HCT116 (cell line): Measurements from ENCODE around the gene FBXW2. TPM values are rescaled to one million over a fixed set of nuclear protein-coding genes. Genes with fewer than 3 reads are reported as not detected.

Source experiments
- ATAC-seq: fragments of 200-7000 bp; cut with Tn5 transposase; 2 replicates; pipeline ENCODE4 v1.9.1; 2020; ENCODE audit warnings: mild to moderate bottlenecking, moderate library complexity
- BruUV-seq: library from RNA; stranded (reverse); fragments of 400-500 nt; replicated peaks from 2 replicates; lab custom pipeline; 2021; lab: Mats Ljungman, UMichigan
- CTCF ChIA-PET: fragments of 300-600 bp; sonication (Branson Sonifier 250); formaldehyde crosslinking; loops from one replicate; lab custom pipeline; 2021; ENCODE audit warnings: antibody characterized with exemption; lab: Charles Lee
- POLR2A ChIA-PET: fragments of 300-600, 350-600 bp; sonication (Branson Sonifier 250); formaldehyde crosslinking; loops from one replicate; lab custom pipeline; 2021; ENCODE audit warnings: antibody characterized with exemption; lab: Charles Lee
- RAD21 ChIA-PET, 2 experiments: fragments of 300-600 bp; sonication (Branson Sonifier 250); formaldehyde crosslinking; loops; one replicate each; lab custom pipeline; 2023; ENCODE audit warnings: low total read pairs in 2 of 2; ENCODE audit not compliant: uncharacterized antibody in 2 of 2, unreplicated experiment in 2 of 2, low non-redundant PET in 1 of 2; lab: Charles Lee
- DNase-seq: peaks from one replicate; pipeline ENCODE4 v3.0.0-alpha.2; 2010; ENCODE audit warnings: low read depth, low spot score
- H2AFZ ChIP-seq: fragments of 200-600 bp; shearing (Covaris generic), sonication (generic); 2 replicates; pipeline ENCODE4 v1.6.1; 2017; ENCODE audit warnings: low read depth, mixed run types, mixed read lengths, antibody characterized with exemption, low read length; ENCODE audit not compliant: poor library complexity, severe bottlenecking
- H3K27ac ChIP-seq: 2 replicates; pipeline ENCODE4 v1.5.1; 2012; ENCODE audit warnings: low read depth, low read length
- H3K27me3 ChIP-seq: fragments of 200-600 bp; sonication (generic); 2 replicates; pipeline ENCODE4 v1.6.1; 2016; ENCODE audit warnings: mixed run types, low read length, mixed read lengths; ENCODE audit not compliant: insufficient read depth
- H3K36me3 ChIP-seq, 2 experiments: fragments of 200-500 bp in 1 of 2; fragments of 200-600 bp in 1 of 2; sonication (Bioruptor generic) in 1 of 2; sonication (generic) in 1 of 2; 2 replicates each; pipeline versions ENCODE4 v1.5.1 to v1.6.1; 2014 to 2016; ENCODE audit warnings: low read length in 2 of 2, inconsistent platforms in 1 of 2, mixed read lengths in 1 of 2, mixed run types in 1 of 2; ENCODE audit not compliant: insufficient read depth in 2 of 2, control insufficient read depth in 1 of 2
- H3K4me1 ChIP-seq, 2 experiments: fragments of 200-600 bp in 1 of 2; sonication (generic) in 1 of 2; 2 replicates each; pipeline versions ENCODE4 v1.5.1 to v1.6.1; 2012 to 2017; ENCODE audit warnings: low read length in 2 of 2, inconsistent platforms in 1 of 2, mild to moderate bottlenecking in 1 of 2, mixed read lengths in 1 of 2, mixed run types in 1 of 2, moderate library complexity in 1 of 2; ENCODE audit not compliant: insufficient read depth in 2 of 2, control insufficient read depth in 1 of 2
- H3K4me2 ChIP-seq: fragments of 200-600 bp; sonication (generic); 2 replicates; pipeline ENCODE4 v1.6.1; 2017; ENCODE audit warnings: mixed run types, low read length, mixed read lengths
- H3K4me3 ChIP-seq, 2 experiments: fragments of 200-600 bp in 1 of 2; sonication (generic) in 1 of 2; replicated peaks in 1 of 2; 2 replicates each; pipeline ENCODE4 v1.5.1; 2011 to 2016; ENCODE audit warnings: low read length in 2 of 2, control low read depth in 1 of 2, low read depth in 1 of 2, mild to moderate bottlenecking in 1 of 2, mixed read lengths in 1 of 2, mixed run types in 1 of 2
- H3K79me2 ChIP-seq: fragments of 200-600 bp; sonication (generic); 2 replicates; pipeline ENCODE4 v1.6.1; 2017; ENCODE audit warnings: mild to moderate bottlenecking, mixed run types, low read length, moderate library complexity, mixed read lengths; ENCODE audit not compliant: insufficient read depth
- H3K9ac ChIP-seq: fragments of 200-600 bp; sonication (generic); 2 replicates; pipeline ENCODE4 v1.6.1; 2016; ENCODE audit warnings: low read length, mixed read lengths
- H3K9me2 ChIP-seq: fragments of 200-600 bp; sonication (generic), shearing (Covaris generic); 2 replicates; pipeline ENCODE4 v1.6.1; 2017; ENCODE audit warnings: mixed run types, mild to moderate bottlenecking, moderate library complexity; ENCODE audit not compliant: insufficient read depth
- H3K9me3 ChIP-seq, 2 experiments: fragments of 200-500 bp in 1 of 2; fragments of 200-600 bp in 1 of 2; sonication (Bioruptor generic) in 1 of 2; sonication (generic) in 1 of 2; 2 replicates each; pipeline ENCODE4 v1.6.1; 2014 to 2017; ENCODE audit warnings: low read length in 2 of 2, mixed read lengths in 2 of 2, inconsistent platforms in 1 of 2, low read depth in 1 of 2, mild to moderate bottlenecking in 1 of 2, mixed run types in 1 of 2, moderate library complexity in 1 of 2; ENCODE audit not compliant: control insufficient read depth in 1 of 2, insufficient read depth in 1 of 2
- H4K20me1 ChIP-seq: fragments of 200-600 bp; sonication (generic), shearing (Covaris generic); 2 replicates; pipeline ENCODE4 v1.6.1; 2017; ENCODE audit warnings: mixed run types, mild to moderate bottlenecking, moderate library complexity; ENCODE audit not compliant: insufficient read depth
- ATF3 ChIP-seq: IDR thresholded peaks from 2 replicates; pipeline ENCODE4 v1.6.1; 2012
- ELF1 ChIP-seq: IDR thresholded peaks from 2 replicates; pipeline ENCODE4 v1.6.1; 2012; ENCODE audit warnings: low read depth, borderline replicate concordance
- EZH2 ChIP-seq: fragments of 200-600 bp; sonication (generic); IDR thresholded peaks from 2 replicates; pipeline ENCODE4 v1.6.1; 2017; ENCODE audit warnings: antibody characterized with exemption, mixed run types
- POLR2A ChIP-seq: IDR thresholded peaks from 2 replicates; pipeline ENCODE4 v1.7.0; 2011; ENCODE audit warnings: borderline replicate concordance; ENCODE audit not compliant: insufficient read depth, insufficient read length; ENCODE audit errors: extremely low read depth
- RAD21 ChIP-seq: IDR thresholded peaks from 2 replicates; pipeline ENCODE4 v1.6.1; 2012; ENCODE audit warnings: low read depth, mild to moderate bottlenecking
- REST ChIP-seq: IDR thresholded peaks from 2 replicates; pipeline ENCODE4 v1.6.1; 2012; ENCODE audit warnings: low read depth
- SIN3A ChIP-seq: IDR thresholded peaks from 2 replicates; pipeline ENCODE4 v1.6.1; 2012; ENCODE audit warnings: low read depth
- SP1 ChIP-seq: IDR thresholded peaks from 2 replicates; pipeline ENCODE4 v1.6.1; 2012; ENCODE audit warnings: low read depth
- YY1 ChIP-seq: IDR thresholded peaks from 2 replicates; pipeline ENCODE4 v1.6.1; 2011; ENCODE audit warnings: low read length, low read depth, moderate library complexity, mild to moderate bottlenecking; ENCODE audit not compliant: insufficient replicate concordance; ENCODE audit errors: extremely low read depth
- ZNF274 ChIP-seq: fragments of 200-500 bp; sonication (Bioruptor generic); IDR thresholded peaks from 2 replicates; pipeline ENCODE4 v1.6.1; 2014; ENCODE audit warnings: mild to moderate bottlenecking, low read depth, low read length, inconsistent platforms
- intact Hi-C: fragments of 100-400 bp; cut with micrococcal nuclease; formaldehyde crosslinking; loops from 2 replicates; pipeline ENCODE4 v1.10.0; 2022
- total RNA-seq: library from RNA; stranded (reverse); gene quantifications from one replicate; pipeline ENCODE4 v1.2.1, GENCODE V29; 2021; ENCODE audit not compliant: unreplicated experiment

Gene FBXW2
- total RNA-seq, 1 experiment from 2014 or later = 59.6 TPM

- no peaks in the 10 kb centered on the region for H3K27me3 ChIP-seq
- no peaks in the 10 kb centered on the region for H3K79me2 ChIP-seq
- H3K4me1 ChIP-seq = no peaks in the 10 kb centered on the region
- H3K4me2 ChIP-seq = no peak overlapping the region
- POLR2A ChIA-PET = no interaction called here
- peaks cover 5% of the 10 kb centered on the region; the same call in 1 of the 2 replicates for H4K20me1 ChIP-seq
- no peak for TF ChIP-seq ATF3
- no peak for TF ChIP-seq ELF1
- no peak for TF ChIP-seq RAD21
- RAD21 ChIA-PET = interaction anchor here in 1 of 2 experiments (0.7 kb wide), 1 partner anchor 179 kb away, joined by 4 read pairs; no protein-coding TSS in a partner anchor
- H3K36me3 ChIP-seq = peaks cover 8 to 9% of the 10 kb centered on the region in 2 experiments; a peak in 3 of 4 replicates
- no peak overlapping the region for H3K4me3 ChIP-seq
- no TSS peak for BruUV-seq
- no peak overlapping the region for H3K9ac ChIP-seq
- H3K9me2 ChIP-seq = no peaks in the 10 kb centered on the region
- no peak overlapping the region for H3K27ac ChIP-seq
- no peak overlapping the region for H2AFZ ChIP-seq
- CTCF ChIA-PET = interaction anchor here (1.1 to 2.6 kb wide), 10 partner anchors 10 to 304 kb away, joined by 3 to 33 read pairs (median 6); no protein-coding TSS in a partner anchor
- no peak for ATAC-seq
- DNase-seq = no peak
- intact Hi-C loops = loop anchor here (2.0 to 10.0 kb wide), 3 partner anchors 224 to 644 kb away; no protein-coding TSS in a partner anchor
- H3K9me3 ChIP-seq = no peaks in the 10 kb centered on the region
Observed at GRCh38 chr9:120757026-120757913, 35.9 kb downstream of the FBXW2 start.

GRCh38 chr9:120756531-120756930 lies 36.7 kb downstream of the FBXW2 start:
- intact Hi-C loops = loop anchor here (1.0 to 10.0 kb wide), 4 partner anchors 180 to 644 kb away; no protein-coding TSS in a partner anchor
- BruUV-seq = no TSS peak
- no peaks in the 10 kb centered on the region for H3K4me1 ChIP-seq
- no peak overlapping the region for H3K27ac ChIP-seq
- H3K9me3 ChIP-seq = no peaks in the 10 kb centered on the region
- H3K4me3 ChIP-seq = no peak overlapping the region
- no peaks in the 10 kb centered on the region for H3K9me2 ChIP-seq
- ChIA-PET CTCF (interaction anchor here (1.2 to 2.6 kb wide), 14 partner anchors 11 to 643 kb away, joined by 3 to 33 read pairs (median 4); partner anchors contain the start of gene FBXW2), RAD21 (interaction anchor here in 1 of 2 experiments (1.4 to 2.1 kb wide), 2 partner anchors 180 to 303 kb away, joined by 3 to 5 read pairs; no protein-coding TSS in a partner anchor)
- no peak for ATAC-seq
- peaks cover 8 to 9% of the 10 kb centered on the region in 2 experiments; a peak in 3 of 4 replicates for H3K36me3 ChIP-seq
- H3K27me3 ChIP-seq = no peaks in the 10 kb centered on the region
- H3K9ac ChIP-seq = no peak overlapping the region
- no peak overlapping the region for H2AFZ ChIP-seq
- peaks cover 5% of the 10 kb centered on the region; the same call in 1 of the 2 replicates for H4K20me1 ChIP-seq
- H3K79me2 ChIP-seq = no peaks in the 10 kb centered on the region
- no peak for DNase-seq
- no peak for TF ChIP-seq REST
- TF ChIP-seq SP1 = no peak
- TF ChIP-seq YY1 = no peak
- TF ChIP-seq EZH2 = no peak
- no peak for TF ChIP-seq ELF1
- TF ChIP-seq POLR2A = no peak
- TF ChIP-seq ZNF274 = no peak
- TF ChIP-seq SIN3A = no peak
- TF ChIP-seq, all 23 proteins: peak for 0
- no peak overlapping the region for H3K4me2 ChIP-seq
- POLR2A ChIA-PET = no interaction called here
